Neural progenitor cell (in vitro differentiated cells): ENCODE results near the gene HK1.

ENCODE experiments used
- CTCF ChIP-seq: fragments of 200-600 bp; sonication (generic); IDR thresholded peaks from 2 replicates; pipeline ENCODE4 v1.5.1; 2017; ENCODE audit warnings: antibody characterized with exemption, mild to moderate bottlenecking
- EZH2phosphoT487 ChIP-seq: fragments of 200-600 bp; sonication (generic); IDR thresholded peaks from 2 replicates; pipeline ENCODE4 v1.6.1; 2017; ENCODE audit warnings: antibody characterized with exemption

DNA sequence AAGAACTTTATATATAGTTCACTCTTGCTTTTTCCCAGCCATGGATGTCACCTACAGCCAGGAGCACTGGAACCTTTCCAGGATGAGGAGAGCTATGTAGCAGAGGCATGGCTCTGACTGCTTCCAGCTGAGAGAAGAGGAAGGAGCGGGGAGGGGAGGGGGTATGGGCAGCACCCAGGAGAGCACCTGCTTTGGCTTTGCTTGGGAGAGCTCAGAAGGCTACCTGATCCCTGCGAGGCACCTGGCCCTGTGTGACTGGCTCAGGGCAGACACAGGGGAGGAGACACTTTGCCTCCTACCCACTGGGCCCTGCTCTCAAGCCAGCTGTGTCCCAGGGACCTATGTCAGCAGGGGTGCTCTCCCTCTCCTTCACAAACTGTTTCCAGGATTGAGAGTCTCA lies 67.1 kb downstream of the HK1 start:
- TF ChIP-seq CTCF (no peak), EZH2phosphoT487 (no peak)
